Inferior parietal cortex (tissue), 1 donor: ENCODE results near the gene ZNF439.
A peak's percentile ranks its signal among the peaks of the same experiment; 100 is the strongest.
"Not testable (repeated sequence)": the region's sequence is repeated elsewhere in the genome, so short reads cannot be mapped to it uniquely, and the experiment has no call there.

Source experiments
- DNase-seq: peaks from one replicate; pipeline ENCODE4 v3.0.0-alpha.2; 2016; ENCODE audit errors: extremely low spot score

ZNF439 gene

DNA sequence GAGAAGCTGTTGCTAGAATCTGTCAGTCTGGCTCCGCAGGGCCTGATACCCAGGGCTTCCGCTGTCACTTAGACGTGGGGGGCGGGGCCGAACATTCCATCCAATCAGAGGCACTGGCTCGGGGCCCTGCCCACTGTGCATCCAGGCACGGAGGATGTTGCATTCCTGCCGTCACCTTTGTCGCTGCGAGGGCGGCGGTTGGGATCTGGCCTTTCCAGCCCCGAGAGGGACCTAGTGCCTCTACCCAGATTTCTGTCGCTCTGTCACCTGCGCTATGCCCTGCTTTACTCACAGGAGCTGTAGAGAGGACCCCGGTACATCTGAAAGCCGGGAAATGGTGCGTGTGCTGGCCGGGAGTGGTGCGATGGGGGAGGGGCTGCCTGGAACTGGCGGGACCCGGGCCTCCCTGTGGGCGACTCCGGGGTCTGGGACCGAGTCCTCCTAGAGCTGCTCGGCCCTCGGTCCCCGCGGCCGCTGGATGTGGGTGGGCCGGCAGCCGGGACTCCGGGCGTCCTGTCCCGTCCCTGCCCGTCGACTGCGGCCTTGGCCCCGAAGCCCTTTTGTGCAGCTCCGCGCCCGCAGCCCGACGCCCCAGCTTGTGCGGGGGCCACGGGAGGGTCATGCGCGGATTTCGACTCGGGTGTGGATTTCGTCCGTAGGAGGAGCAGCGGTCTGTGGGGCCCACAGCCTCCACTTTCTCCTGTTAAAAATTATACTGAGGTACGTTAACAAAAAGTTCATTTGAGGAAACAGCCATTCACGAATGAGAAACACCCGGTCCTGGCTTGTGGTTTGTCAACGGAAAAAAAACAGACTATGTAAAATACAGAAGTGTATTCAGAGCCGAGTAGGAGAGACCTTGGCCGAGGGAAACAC is at the start of gene ZNF439:
TSS of gene ZNF439 (plus strand) at position 133 of the 876 bp plus-strand sequence. CDS start at position 275, 142 bp downstream.
- DNase-seq, result peak; percentile 91

DNA sequence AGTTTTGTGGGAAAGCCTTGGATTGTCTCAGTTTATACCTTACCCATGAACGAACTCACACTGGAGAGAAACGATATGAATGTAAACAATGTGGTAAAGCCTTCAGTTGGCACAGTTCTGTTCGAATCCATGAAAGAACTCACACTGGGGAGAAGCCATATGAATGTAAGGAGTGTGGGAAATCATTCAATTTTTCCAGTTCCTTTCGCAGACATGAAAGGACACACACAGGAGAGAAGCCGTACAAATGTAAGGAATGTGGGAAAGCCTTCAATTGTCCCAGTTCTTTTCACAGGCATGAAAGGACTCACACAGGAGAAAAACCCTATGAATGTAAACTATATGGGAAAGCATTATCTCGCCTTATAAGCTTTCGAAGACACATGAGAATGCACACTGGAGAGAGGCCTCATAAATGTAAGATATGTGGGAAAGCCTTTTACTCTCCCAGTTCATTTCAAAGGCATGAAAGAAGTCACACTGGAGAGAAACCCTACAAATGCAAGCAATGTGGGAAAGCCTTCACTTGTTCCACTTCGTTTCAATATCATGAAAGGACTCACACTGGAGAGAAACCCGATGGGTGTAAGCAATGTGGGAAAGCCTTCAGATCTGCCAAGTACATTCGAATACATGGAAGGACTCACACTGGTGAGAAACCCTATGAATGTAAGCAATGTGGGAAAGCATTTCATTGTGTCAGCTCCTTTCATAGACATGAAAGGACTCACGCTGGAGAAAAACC is 42.0 kb upstream of the ZNF439 start:
- DNase-seq, result no peak

DNA sequence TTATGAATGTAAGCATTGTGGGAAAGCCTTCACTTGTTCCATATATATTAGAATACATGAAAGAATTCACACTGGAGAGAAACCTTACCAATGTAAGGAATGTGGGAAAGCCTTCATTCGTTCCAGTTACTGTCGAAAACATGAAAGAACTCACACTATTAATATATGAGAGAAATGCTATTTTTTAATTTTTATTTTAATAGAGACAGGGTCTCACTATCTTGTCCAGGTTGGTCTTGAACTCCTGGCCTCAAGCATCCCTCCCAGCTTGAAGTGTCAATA is 41.5 kb upstream of the ZNF439 start:
- no peak for DNase-seq

DNA sequence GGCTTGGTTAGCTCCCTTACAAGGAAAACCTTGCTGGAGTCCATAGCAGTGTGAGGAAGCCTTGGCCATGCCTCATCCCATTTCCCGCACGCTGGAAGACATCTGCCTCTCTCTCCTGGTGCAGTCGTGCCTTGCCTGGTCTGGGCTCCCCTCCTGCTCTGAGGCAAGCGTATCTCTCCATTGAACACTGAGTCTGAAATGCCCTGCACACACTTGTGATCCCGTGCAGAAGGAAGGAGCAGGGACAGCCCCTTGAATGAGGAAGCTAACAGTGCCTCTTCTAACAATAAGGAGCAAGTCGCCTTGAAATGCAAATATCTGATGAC is 34.9 kb upstream of the ZNF439 start:
- no peak for DNase-seq

DNA sequence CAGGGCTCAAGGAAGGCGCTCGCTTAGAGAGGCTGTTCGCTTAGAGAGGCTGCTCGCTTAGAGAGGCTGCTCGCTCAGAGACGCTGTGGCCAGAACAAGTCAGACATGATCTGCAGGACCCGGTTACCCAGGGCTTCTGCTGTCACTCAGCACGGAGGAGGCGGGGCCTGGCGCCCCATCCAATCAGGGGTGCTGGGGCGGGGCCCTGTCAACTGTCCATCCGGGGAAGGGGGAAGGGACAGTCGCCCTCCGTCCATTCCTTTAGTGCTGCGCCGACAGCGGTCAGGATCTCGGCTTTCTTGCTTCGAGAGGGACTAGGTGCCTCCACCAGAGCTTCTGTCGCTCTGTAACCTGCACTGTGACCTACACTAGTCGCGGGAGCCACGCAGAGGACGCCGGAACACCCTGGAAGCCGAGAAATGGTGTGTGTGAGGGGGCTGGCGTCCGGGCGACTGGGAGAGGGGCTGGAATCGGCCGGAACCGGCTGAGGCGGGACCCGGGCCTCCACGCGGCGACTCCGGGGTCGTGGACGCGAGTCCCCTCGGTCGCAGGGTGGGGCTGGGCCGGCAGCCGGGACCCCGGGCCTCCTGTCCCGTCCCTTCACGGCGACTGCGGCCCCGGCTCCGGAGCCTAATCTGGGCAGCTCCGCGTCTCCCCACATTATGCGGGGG is 34.4 kb upstream of the ZNF439 start, which contains the start of gene ZNF440:
TSS of gene ZNF440 (plus strand) at position 245 of the 671 bp plus-strand sequence. CDS start at position 420, 175 bp downstream.
- DNase-seq, result peak; percentile 94

DNA sequence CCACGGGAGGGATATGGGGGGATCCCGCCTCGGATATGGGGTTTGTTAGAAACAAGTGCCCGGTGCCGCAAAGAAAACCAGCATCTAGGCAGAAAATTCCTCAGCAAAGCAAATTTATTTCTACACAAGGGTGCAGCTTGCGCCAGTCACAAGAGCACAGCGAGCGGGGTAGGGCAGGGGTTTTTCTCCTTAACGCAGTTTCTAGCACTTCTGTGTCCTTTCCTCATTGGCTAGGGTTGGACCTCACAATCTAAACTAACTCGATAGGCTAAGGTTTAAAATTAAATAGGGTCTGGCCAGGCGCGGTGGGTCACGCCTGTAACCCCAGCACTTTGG is 33.9 kb upstream of the ZNF439 start:
- peak; percentile 6 for DNase-seq

DNA sequence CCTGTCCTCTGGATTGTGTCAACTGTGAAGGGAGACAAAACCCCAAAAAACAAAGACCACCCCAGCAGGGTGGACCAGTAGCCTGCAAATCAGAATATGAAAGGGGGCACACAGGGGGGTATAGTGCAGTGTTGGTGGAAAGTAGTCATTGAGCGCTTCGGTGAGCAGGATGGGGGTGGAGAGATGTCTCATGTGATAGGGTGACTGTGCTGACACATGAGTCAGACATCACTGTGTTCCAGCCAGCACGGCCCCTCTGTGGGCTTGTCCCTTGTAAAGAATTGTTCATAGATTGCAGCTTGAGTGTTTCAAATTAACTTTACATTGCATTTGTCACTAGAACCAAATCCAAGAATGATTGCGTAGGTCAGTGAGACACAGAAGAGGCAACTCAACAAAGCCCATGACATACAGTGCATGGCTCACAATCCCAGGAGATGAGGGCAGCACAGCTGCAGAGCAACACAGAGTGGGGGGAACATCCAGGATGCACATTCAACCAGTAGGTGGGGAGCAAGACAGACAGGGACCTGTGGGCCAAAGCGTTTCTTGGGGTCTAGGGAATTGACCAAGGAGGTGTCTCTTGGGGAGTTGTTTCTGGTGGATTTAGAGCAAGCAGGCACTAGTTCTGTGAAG is 26.9 kb upstream of the ZNF439 start:
- DNase-seq, result no peak

DNA sequence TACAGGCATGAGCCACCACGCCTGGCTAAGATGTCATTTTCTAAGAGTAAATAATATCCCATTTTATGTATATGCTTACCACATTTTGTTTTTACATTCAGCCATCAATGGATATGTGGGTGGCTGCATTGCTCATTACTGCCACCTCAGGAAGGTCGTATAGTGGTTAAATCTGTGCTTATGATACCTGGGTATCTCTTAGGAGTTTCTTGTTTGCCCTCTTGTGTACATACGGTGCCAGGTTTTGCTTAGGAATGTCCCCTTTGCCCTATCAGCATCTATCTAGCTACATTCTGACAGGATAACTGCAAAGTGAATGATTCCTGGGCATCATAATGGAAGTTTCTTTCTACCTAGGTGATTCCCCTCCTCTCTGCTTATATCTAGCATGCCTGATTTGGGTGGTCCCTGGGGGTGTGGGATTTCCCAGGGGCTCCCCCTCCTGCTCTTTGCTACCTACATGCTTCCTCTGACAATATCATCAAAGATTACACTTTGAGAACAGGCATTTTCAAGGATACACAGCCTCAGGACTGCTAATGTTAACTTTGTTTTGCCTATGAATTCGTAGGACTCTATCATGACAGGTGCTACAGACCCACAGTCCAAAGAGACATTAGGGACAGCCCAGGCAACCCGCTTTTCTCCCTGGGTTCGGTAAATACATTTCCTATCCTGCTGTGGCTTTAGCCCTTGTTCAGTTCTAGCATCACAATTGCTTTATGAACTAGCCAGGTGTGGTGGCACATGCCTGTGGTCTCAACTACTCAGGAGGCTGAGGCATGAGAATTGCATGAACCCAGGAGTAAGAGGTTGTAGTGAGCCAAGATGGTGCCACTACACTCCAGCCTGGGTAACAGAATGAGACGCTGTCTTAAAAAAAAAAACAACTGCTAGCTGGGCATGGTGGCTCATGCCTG is 19.3 kb upstream of the ZNF439 start:
- not testable (repeated sequence) for DNase-seq

DNA sequence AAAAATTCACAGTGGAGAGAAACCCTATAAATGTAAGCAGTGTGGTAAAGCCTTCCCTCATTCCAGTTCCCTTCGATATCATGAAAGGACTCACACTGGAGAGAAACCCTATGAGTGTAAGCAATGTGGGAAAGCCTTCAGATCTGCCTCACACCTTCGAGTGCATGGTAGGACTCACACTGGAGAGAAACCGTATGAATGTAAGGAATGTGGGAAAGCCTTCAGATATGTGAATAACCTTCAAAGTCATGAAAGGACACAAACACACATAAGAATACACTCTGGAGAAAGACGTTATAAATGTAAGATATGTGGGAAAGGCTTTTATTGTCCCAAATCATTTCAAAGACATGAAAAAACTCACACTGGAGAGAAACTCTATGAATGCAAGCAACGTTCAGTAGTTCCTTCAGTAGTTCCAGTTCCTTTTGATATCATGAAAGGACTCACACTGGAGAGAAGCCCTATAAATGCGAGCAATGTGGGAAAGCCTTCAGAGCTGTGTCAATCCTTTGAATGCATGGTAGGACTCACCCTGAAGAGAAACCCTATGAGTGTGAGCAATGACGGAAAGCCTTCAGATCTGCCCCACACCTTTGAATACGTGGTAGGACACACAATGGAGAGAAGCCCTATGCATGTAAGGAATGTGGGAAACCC is 16.1 kb upstream of the ZNF439 start:
- no peak for DNase-seq

DNA sequence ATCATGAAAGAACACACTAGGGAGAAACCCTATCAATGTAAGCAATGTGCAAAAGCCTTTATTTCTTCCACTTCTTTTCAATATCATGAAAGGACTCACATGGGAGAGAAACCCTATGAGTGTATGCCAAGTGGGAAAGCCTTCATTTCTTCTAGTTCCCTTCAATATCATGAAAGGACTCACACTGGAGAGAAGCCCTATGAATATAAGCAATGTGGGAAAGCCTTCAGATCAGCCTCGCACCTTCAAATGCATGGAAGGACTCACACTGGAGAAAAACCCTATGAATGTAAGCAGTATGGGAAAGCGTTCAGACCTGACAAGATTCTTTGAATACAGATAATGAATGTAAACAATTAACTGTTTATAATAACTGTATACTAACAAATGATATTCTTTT is 15.0 kb upstream of the ZNF439 start:
- no peak for DNase-seq

DNA sequence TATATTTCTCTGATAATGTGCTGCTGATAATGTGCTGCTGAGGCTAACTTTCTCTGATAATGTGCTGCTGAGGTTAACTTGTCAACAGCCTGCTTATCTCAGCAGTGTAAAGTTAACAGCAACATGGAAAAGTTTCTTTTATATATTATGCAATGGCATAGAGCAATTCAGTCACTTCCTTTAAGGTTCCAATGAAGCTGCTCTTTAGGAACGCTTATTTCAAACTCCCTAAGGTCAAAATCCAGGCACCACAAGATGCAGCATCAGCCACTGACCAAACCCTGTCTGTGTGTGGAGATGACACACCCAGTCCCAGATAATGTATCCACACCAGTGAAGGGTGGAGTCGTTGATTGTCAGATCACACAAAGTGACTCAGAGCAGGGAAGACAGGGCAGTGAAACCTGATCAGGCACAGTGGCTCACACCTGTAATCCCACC is 12.9 kb upstream of the ZNF439 start:
- not testable (repeated sequence) for DNase-seq

DNA sequence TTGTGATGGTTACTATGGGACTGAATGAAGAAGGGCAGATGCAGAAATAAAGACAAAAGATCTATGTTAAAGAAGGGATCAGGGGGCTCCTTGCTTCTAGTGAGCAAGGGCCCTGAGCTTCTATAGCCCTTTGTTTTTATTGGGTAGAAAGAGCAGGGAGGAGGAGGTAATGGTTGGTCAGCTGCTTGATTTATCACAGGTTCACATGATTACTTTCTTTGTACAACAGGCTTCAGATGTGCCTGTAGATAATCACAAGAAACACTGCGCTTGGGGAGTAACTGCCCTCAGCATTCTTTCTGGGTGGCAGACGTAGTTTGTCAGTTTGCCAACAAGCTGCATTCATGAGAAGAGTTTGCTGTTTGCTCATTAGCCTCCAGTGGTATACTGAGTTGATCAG is 4.8 kb upstream of the ZNF439 start:
- no peak for DNase-seq

DNA sequence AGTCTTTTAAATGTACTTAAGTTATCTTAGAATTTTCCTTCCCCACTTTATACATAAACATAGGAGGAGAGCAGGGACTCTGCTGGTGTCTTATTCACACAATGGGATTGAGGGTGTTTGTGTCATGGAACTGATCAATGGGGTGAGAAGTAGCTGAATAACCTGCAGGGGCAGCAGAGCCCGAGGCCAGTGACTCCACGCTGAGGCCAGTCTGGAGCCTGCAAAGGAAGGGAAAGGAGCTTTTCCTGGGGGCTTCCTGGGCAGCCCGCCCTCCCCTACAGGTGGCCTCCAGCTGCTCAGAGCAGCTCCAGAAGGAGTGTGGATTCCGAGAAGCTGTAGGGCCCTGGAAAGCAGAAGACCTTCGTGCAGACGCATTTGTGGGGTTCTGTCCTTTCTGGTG is 911 bp upstream of the ZNF439 start:
- DNase-seq, result not testable (repeated sequence)

DNA sequence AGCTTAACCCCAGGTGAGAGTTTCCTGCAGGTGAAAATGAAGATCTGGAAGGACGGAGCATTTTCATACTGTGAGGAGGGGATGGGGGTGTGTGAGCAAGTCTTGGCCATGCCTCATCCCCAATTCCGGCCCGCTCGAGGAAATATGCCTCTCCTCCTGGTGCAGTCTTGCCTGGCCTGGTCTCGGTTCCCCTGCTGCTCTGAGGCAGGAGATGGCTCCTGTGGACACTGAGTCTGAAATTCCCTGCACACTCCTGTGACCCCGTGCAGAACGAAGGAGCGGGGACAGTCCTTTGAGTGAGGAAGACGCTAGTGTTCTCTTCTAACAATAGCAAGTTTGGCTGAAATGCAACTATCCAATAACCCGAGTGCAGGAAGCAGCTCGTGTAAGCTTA is 329 bp upstream of the ZNF439 start:
- no peak for DNase-seq

DNA sequence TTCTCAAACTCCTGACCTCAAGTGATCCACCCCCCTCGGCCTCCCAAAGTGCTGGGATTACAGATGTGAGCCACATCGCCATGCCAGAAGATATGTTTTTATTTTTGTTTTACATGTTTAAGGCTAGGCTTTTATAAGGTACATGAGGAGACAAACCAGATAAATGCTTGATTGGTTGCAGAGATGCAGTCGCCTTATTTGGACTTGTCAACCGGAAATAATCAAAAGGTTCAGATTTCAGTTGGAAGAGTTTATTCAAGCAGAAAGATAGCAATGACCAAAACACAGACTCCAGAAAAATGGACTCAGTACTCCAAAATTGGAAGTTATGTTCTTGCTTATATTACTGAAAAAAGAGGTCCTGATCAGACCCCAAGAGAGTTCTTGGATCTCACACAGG is 1.8 kb downstream of the ZNF439 start:
- DNase-seq, result not testable (repeated sequence)

DNA sequence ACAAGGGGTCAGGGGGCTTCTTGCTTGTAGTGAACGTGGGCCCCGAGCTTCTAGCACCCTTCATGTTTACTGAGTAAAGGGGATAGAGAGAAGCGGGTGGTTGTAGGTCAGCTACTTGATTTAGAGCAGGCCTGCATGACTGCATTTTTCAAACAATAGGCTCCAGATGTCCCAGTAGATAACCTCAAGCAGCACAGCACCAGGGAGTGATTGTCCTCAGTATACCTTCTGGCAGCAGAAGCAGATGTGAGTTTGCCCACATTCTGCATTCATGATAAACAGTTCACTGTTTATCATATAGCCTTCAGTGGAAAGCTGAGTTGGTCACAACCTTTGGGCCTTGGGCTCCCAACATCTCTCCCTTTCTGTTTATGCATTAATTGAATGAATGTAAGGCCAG is 4.8 kb downstream of the ZNF439 start:
- DNase-seq, result no peak

DNA sequence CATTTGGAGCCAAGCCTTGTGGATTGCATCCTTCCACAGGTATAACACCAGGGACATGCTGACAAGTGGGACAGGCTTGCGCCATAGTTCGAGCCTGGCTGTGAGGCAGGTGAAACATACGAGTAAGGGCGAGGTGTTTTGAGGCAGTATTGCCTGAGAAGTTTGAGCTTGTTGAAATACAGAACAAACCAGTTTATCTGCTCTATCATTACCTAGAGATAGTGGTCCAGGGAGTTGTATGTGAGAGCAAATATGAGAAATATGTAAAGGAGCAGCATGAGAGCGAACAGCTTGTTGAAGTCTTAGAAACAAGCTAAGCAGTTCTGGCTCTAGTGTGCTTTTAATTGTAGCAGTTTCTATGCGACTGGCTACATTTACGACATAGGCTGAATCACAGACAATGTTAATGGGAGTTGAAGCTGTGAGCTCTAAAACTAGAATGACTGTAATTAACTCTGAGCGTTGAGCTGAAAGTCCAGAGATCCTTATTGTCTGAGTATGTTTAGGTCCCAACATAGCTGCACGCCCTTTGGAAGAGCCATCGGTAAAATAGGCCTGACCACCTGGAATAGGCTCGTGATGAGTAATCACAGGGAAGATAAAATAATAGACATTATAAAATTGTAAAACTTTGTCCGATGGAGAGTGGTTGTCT is 8.2 kb downstream of the ZNF439 start:
- no peak for DNase-seq

DNA sequence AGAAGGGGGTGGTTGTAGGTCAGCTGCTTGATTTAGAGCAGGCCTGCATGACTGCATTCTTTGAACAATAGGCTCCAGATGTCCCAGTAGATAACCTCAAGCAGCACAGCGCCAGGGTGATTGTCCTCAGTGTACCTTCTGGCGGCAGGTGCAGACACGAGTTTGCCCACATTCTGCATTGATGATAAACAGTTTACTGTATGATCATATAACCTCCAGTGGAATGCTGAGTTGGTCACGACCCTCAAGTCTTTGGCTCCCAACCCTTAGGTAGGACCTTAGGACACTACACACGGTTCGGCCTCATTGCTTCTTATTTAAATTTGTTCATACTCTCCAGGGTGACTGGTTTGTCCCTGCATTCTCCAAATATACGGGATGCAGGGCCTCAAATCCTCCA is 12.2 kb downstream of the ZNF439 start:
- no peak for DNase-seq

DNA sequence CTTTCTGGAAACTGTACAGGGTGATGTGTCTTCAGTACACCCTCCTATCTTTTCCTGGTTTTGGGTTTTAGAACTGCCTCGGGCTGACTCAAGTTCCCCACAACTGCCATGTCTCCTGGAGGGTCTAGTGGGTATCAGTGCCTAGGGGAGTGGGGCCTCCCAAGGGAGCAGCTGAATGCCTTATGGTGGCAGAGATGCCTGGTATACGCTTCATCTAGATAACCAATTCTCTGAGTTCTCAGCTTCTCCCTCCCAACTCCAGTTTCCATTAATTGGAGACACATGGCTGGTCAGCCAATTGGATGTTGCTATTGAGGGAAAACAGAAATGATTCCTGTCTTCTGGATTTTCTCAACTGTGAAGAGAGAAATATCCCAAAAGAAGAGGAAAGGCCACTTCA is 12.8 kb downstream of the ZNF439 start:
- DNase-seq, result no peak

DNA sequence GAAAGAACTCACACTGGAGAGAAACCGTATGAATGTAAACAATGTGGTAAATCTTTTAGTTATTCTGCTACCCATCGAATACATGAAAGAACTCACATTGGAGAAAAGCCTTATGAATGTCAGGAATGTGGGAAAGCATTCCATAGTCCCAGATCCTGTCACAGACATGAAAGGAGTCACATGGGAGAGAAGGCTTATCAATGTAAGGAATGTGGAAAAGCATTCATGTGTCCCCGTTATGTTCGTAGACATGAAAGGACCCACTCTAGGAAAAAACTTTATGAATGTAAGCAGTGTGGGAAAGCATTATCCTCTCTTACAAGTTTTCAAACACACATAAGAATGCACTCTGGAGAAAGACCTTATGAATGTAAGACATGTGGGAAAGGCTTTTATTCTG is 19.2 kb downstream of the ZNF439 start:
- DNase-seq, result not testable (repeated sequence)
